Motor neuron (in vitro differentiated cells): ENCODE data around the gene GJA4. TPM values are rescaled to one million over a fixed set of nuclear protein-coding genes. Genes with fewer than 3 reads are reported as not detected.

Source experiments
- ATAC-seq, 8 experiments: fragments of 200-7000 bp; cut with Tn5 transposase; replicated peaks in 6 of 8; 2 replicates each; pipeline ENCODE4 v1.8.0; 2021; ENCODE audit warnings: mild to moderate bottlenecking in 8 of 8, moderate library complexity in 8 of 8
- H3K27ac ChIP-seq, 2 donors: fragments of 250-450 bp; sonication (Bioruptor Pico); 2 replicates each; pipeline ENCODE4 v1.9.0; 2021; ENCODE audit warnings: antibody characterized with exemption in 2 of 2, mild to moderate bottlenecking in 2 of 2, moderate library complexity in 1 of 2
- H3K4me1 ChIP-seq, 2 donors: fragments of 250-450 bp; sonication (Bioruptor Pico); replicated peaks in 1 of 2; 2 replicates each; pipeline ENCODE4 v1.6.1; 2021; ENCODE audit warnings: antibody characterized with exemption in 2 of 2, mild to moderate bottlenecking in 2 of 2, moderate library complexity in 1 of 2
- H3K4me3 ChIP-seq, 5 donors: fragments of 250-450 bp; sonication (Bioruptor Pico); 2 replicates each; pipeline ENCODE4 v1.9.0; 2021; ENCODE audit warnings: antibody characterized with exemption in 5 of 5, mild to moderate bottlenecking in 5 of 5, moderate library complexity in 4 of 5
- WGBS, 10 experiments: fragments of 450-650 bp; shearing (Covaris generic); methylation state at CpG; one replicate each; pipeline ENCODE4 v1.0.0; 2022; 5-methylcytosine and 5-hydroxymethylcytosine counted together
- in situ Hi-C, 9 experiments: fragments of 400-800 bp; cut with MboI; loops; one replicate each; pipeline ENCODE4 v1.15.0; 2021; ENCODE audit warnings: low sequenced_read_pairs in 9 of 9, low pct_unique_long_range_greater_than_20kb in 2 of 9; ENCODE audit not compliant: unreplicated experiment in 9 of 9
- total RNA-seq, 8 experiments: library from RNA; unstranded; fragments of 300-600 nt; gene quantifications; 2 replicates each; pipeline versions ENCODE4 v1.2.3 to v1.2.4, GENCODE V29; 2022

The GJA4 gene
- 1 to 10 TPM in 2 of 8 experiments, under 1 TPM in 6; 0.38 to 1.2 (median 0.68) TPM for total RNA-seq

- peaks cover 10% of the 10 kb centered on the region in 2 donors for H3K4me1 ChIP-seq
- no peak within 1 kb of the TSS for H3K4me3 ChIP-seq
- in situ Hi-C loops: no loop called here
- peak in 1 of 8 experiments; percentile 7 for ATAC-seq
- H3K27ac ChIP-seq: no peak within 1 kb of the TSS
- WGBS, 10 experiments: 16 to 65% (median 38%) methylated on average over 2 to 15 of the region's 45 CpGs; no CpG with 5 or more reads in 3 of the 10 experiments
Measured at GRCh38 chr1:34792868-34793727, at the start of gene GJA4. Gene GJA4, plus strand, starts transcription at chr1:34792999. Its CDS starts 1,215 bp downstream, at chr1:34794214.

- WGBS, 10 experiments: 20 to 100% (median 81%) methylated on average over 1 to 6 of the region's 6 CpGs; no CpG with 5 or more reads in 2 of the 10 experiments
- H3K4me1 ChIP-seq: peaks cover 0 to 13% of the 10 kb centered on the region in 2 donors
- no peak overlapping the region for H3K4me3 ChIP-seq
- in situ Hi-C loops: loop anchor here in 4 of 9 experiments (25.0 kb wide), 2 partner anchors 581 to 1106 kb away; partner anchors contain the start of gene CSMD2 (in 1 of the 4)
- no peak overlapping the region for H3K27ac ChIP-seq
- ATAC-seq: no peak
Measured at GRCh38 chr1:34743775-34744174, 49.0 kb upstream of the GJA4 start.

- in situ Hi-C loops: loop anchor here in 4 of 9 experiments (25.0 kb wide), 2 partner anchors 583 to 1108 kb away; partner anchors contain the start of gene CSMD2 (in 1 of the 4)
- 71 to 100% (median 90%) methylated on average over 1 to 2 of the region's 3 CpGs; no CpG with 5 or more reads in 5 of the 10 experiments for WGBS, 10 experiments
- no peak overlapping the region for H3K4me3 ChIP-seq
- ATAC-seq: no peak
- H3K4me1 ChIP-seq: peaks cover 0 to 5% of the 10 kb centered on the region in 2 donors
- no peak overlapping the region for H3K27ac ChIP-seq
Measured at GRCh38 chr1:34744851-34745250, 47.9 kb upstream of the GJA4 start.

- 78 to 100% (median 89%) methylated on average over 1 to 4 of the region's 5 CpGs; no CpG with 5 or more reads in 4 of the 10 experiments for WGBS, 10 experiments
- no peak overlapping the region for H3K27ac ChIP-seq
- in situ Hi-C loops: loop anchor here in 4 of 9 experiments (25.0 kb wide), 2 partner anchors 583 to 1108 kb away; partner anchors contain the start of gene CSMD2 (in 1 of the 4)
- no peak overlapping the region for H3K4me3 ChIP-seq
- ATAC-seq: no peak
- no peaks in the 10 kb centered on the region for H3K4me1 ChIP-seq
Measured at GRCh38 chr1:34745666-34746065, 47.1 kb upstream of the GJA4 start.

GRCh38 chr1:34746101-34746500, 46.7 kb upstream of the GJA4 start:
- WGBS, 10 experiments: 64 to 94% (median 86%) methylated on average over 1 to 4 of the region's 4 CpGs; no CpG with 5 or more reads in 5 of the 10 experiments
- H3K4me3 ChIP-seq: no peak overlapping the region
- no peak for ATAC-seq
- no peaks in the 10 kb centered on the region for H3K4me1 ChIP-seq
- in situ Hi-C loops: loop anchor here in 4 of 9 experiments (25.0 kb wide), 2 partner anchors 584 to 1109 kb away; partner anchors contain the start of gene CSMD2 (in 1 of the 4)
- H3K27ac ChIP-seq: no peak overlapping the region

GRCh38 chr1:34746785-34747637, 45.8 kb upstream of the GJA4 start:
- Histone ChIP-seq H3K4me1 (no peaks in the 10 kb centered on the region), H3K27ac (no peak overlapping the region), H3K4me3 (no peak overlapping the region)
- 20 to 82% (median 64%) methylated on average over 1 to 15 of the region's 18 CpGs; no CpG with 5 or more reads in 4 of the 10 experiments for WGBS, 10 experiments
- in situ Hi-C loops: loop anchor here in 4 of 9 experiments (25.0 kb wide), 2 partner anchors 585 to 1110 kb away; partner anchors contain the start of gene CSMD2 (in 1 of the 4)
- ATAC-seq: no peak

- Histone ChIP-seq H3K4me1 (no peaks in the 10 kb centered on the region), H3K4me3 (no peak overlapping the region), H3K27ac (no peak overlapping the region)
- in situ Hi-C loops: loop anchor here in 4 of 9 experiments (25.0 kb wide), 2 partner anchors 585 to 1110 kb away; partner anchors contain the start of gene CSMD2 (in 1 of the 4)
- no peak for ATAC-seq
- 57 to 83% (median 78%) methylated on average over 3 of the region's 6 CpGs; no CpG with 5 or more reads in 7 of the 10 experiments for WGBS, 10 experiments
Measured at GRCh38 chr1:34747638-34747941, 45.2 kb upstream of the GJA4 start.

GRCh38 chr1:34749992-34750391, 42.8 kb upstream of the GJA4 start:
- Histone ChIP-seq H3K27ac (no peak overlapping the region), H3K4me1 (no peaks in the 10 kb centered on the region), H3K4me3 (no peak overlapping the region)
- in situ Hi-C loops: loop anchor here in 4 of 9 experiments (25.0 kb wide), 2 partner anchors 588 to 1113 kb away; partner anchors contain the start of gene CSMD2 (in 1 of the 4)
- ATAC-seq: peak in 7 of 8 experiments; percentile 19 to 60 (median 45)
- 0 to 76% (median 54%) methylated on average over 1 to 8 of the region's 8 CpGs; no CpG with 5 or more reads in 1 of the 10 experiments for WGBS, 10 experiments

- H3K4me3 ChIP-seq: no peak overlapping the region
- in situ Hi-C loops: no loop called here
- H3K27ac ChIP-seq: no peak overlapping the region
- no peaks in the 10 kb centered on the region for H3K4me1 ChIP-seq
- ATAC-seq: no peak
- WGBS, 10 experiments: 50 to 100% (median 92%) methylated on average over 1 to 5 of the region's 5 CpGs; no CpG with 5 or more reads in 2 of the 10 experiments
Measured at GRCh38 chr1:34750610-34751009, 42.2 kb upstream of the GJA4 start.

GRCh38 chr1:34753163-34753562, 39.6 kb upstream of the GJA4 start:
- no peaks in the 10 kb centered on the region for H3K4me1 ChIP-seq
- H3K27ac ChIP-seq: no peak overlapping the region
- no peak overlapping the region for H3K4me3 ChIP-seq
- in situ Hi-C loops: no loop called here
- WGBS, 10 experiments: 0 to 100% (median 62%) methylated on average over 1 to 3 of the region's 3 CpGs; no CpG with 5 or more reads in 2 of the 10 experiments
- peak in 2 of 8 experiments; percentile 4 to 5 for ATAC-seq

GRCh38 chr1:34754964-34755637, 37.7 kb upstream of the GJA4 start, which contains the start of gene GJB5:
Gene GJB5, plus strand, starts transcription at chr1:34755047. Its CDS starts 2,284 bp downstream, at chr1:34757331.
- no peaks in the 10 kb centered on the region for H3K4me1 ChIP-seq
- WGBS, 10 experiments: 33 to 90% (median 51%) methylated on average over 1 to 7 of the region's 13 CpGs; no CpG with 5 or more reads in 5 of the 10 experiments
- no peak within 1 kb of the TSS for H3K27ac ChIP-seq
- H3K4me3 ChIP-seq: no peak within 1 kb of the TSS
- in situ Hi-C loops: no loop called here
- ATAC-seq: peak in 4 of 8 experiments; percentile 4 to 89 (median 72)

GRCh38 chr1:34755961-34756360, 36.8 kb upstream of the GJA4 start:
- Histone ChIP-seq H3K4me3 (no peak overlapping the region), H3K27ac (no peak overlapping the region), H3K4me1 (no peaks in the 10 kb centered on the region)
- in situ Hi-C loops: no loop called here
- ATAC-seq: no peak
- 60 to 100% (median 98%) methylated on average over 1 to 6 of the region's 6 CpGs; no CpG with 5 or more reads in 3 of the 10 experiments for WGBS, 10 experiments
